ENCODE results near the gene USF3.

DNA sequence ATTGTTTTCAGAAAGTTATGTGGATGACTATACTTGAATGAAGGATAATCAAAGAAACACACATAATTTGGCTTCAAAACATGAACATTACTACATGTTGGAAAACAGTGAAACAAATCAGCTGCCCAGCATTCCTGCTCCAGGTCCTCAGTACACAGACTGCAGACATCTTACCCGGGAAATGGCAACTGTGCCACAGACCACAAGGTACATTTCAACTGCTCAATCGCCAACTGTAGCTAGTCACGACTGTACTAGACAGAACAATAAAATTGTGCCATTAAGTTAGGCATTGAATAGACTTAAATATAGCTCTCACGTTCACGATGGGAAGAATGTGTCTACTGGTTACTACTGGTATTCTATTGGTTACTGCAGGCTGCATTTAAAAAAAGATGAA lies 44.6 kb upstream of the USF3 start:
- TF ChIP-seq, protein P1, sequence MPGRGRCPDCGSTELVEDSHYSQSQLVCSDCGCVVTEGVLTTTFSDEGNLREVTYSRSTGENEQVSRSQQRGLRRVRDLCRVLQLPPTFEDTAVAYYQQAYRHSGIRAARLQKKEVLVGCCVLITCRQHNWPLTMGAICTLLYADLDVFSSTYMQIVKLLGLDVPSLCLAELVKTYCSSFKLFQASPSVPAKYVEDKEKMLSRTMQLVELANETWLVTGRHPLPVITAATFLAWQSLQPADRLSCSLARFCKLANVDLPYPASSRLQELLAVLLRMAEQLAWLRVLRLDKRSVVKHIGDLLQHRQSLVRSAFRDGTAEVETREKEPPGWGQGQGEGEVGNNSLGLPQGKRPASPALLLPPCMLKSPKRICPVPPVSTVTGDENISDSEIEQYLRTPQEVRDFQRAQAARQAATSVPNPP (CRISPR knock-in tag; IDR thresholded peaks at IDR 0.05) = no peak
- TF ChIP-seq ESRRA (CRISPR knock-in tag; IDR thresholded peaks at IDR 0.05; ENCODE audit: low read depth) = no peak
- no peak for TF ChIP-seq TOE1 (CRISPR knock-in tag; IDR thresholded peaks at IDR 0.05)
- TF ChIP-seq KDM1A (CRISPR knock-in tag; IDR thresholded peaks at IDR 0.05) = no peak
